Activated CD8-positive, alpha-beta memory T cell treated with anti-CD3 and anti-CD28 coated beads for 48 hours (primary cell): ENCODE measurements around the gene ZNF316.

Experiments
- DNase-seq, 3 experiments: peaks; one replicate each; pipeline ENCODE4 v3.0.0-alpha.2; 2020; ENCODE audit warnings: low read depth in 2 of 3, low spot score in 2 of 3

Gene ZNF316

DNA sequence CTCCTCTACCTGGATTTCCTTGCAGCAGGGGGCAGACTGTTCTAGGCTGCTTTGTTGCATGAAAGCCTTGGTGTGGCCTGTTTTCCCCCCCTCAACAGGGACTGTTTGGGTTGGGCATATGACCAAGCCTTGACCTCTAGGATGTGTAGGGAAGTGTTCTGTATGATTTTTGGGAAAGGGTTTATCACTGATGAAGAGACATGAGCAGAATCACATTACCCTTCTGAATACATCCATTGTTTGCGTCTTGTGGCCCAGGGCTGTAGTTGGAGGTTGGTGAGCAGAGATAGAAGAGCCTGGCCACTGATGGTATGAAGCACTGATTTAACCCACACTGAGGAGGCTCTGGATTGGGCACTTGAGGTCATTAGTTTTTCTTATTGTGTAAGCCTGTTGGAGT is 43.0 kb downstream of the ZNF316 start:
- DNase-seq, result no peak

DNA sequence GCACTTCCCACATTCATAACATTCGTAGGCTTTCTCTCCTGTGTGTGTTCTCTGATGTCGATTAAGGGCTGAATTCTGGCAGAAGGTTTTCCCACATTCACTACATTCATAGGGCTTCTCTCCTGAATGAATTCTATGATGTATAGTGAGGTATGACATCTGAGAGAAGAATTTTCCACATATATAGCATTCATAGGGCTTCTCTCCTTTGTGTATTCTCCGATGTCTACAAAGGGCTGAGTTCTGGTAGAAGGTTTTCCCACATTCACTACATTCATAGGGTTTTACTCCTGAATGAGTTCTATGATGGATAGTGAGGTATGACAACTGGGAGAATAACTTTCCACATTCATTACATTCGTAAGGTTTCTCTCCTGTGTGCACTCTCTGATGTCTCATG is 54.0 kb downstream of the ZNF316 start:
- no peak for DNase-seq

DNA sequence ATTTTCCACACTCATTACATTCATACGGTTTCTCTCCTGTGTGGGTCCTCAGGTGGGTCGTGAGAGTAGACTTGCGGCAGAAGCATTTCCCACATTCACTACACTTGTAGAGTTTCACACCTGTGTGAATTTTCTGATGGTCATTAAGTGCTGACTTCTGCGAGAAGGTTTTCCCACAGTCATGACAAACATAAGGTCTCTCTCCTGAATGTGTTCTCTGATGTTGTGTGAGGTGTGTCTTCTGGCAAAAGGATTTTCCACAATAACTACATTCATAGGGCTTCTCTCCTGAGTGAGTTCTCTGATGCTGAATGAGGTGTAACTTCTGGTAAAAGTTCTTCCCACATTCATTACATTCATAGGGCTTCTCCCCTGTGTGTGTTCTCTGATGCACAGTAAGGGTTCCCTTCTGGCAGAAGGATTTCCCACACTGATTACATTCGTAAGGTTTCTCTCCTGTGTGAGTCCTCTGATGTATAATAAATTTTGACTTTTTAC is 54.5 kb downstream of the ZNF316 start:
- no peak for DNase-seq

DNA sequence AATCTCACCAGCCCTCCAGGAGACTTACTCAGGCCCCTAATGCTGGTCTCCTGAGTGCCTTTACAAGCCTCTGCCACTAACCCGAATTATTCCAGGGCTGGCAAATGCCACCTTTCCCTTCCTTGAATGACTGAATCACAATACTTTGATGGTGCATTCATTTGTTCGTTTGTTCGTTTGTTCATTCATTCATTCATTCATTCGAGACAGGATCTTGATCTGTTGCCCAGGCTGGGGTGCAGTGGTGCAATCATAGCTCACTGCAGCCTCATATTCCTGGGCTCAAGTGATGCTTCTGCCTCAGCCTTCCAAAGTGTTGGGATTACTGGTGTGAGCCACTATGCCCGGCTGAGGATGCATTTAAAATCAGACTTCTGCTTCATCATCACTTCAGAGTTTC is 63.7 kb downstream of the ZNF316 start:
- DNase-seq, result no peak

DNA sequence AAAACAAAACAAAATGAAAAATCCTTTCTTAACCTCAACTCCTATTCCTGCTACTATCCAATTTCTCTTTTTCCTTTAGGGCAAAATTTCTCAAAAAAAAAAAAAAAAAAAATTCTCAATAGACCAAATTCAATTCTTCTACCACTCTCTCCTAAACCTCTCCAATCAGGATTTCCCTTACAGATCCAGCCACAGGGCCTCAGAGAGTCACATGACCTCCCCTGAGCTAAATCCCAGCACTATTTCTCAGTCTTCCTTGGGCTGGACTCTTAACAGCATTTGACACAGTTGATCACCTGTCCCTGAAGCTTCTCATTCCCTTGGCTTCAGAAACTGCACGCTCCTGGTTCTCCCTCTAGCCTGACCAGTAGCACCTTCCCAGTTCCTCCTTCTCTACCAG is 64.7 kb downstream of the ZNF316 start:
- DNase-seq, result no peak
